HepG2 (cell line): Measurements from ENCODE around the gene KRT3. TPM values are rescaled to one million over a fixed set of nuclear protein-coding genes. Genes with fewer than 3 reads are reported as not detected.
A peak's percentile ranks its signal among the peaks of the same experiment; 100 is the strongest.

Source experiments
- AGO1 ChIP-seq: fragments of 200-400 bp; formaldehyde crosslinking; IDR thresholded peaks from 2 replicates; pipeline ENCODE4 v1.6.1; 2017; ENCODE audit warnings: mild to moderate bottlenecking, low read depth, low read length, moderate library complexity; ENCODE audit not compliant: poor library complexity, severe bottlenecking
- AHR ChIP-seq: IDR thresholded peaks from 2 replicates; pipeline ENCODE4 v1.6.1; 2018; ENCODE audit warnings: missing genetic modification reagents, missing compliant biosample characterization
- CAMTA2 ChIP-seq: sonication (generic); formaldehyde crosslinking; IDR thresholded peaks from 2 replicates; pipeline ENCODE4 v1.4.0; 2020; ENCODE audit warnings: mild to moderate bottlenecking, missing genetic modification reagents, borderline replicate concordance
- EHMT2 ChIP-seq: fragments of 200-600 bp; sonication (generic); IDR thresholded peaks from 2 replicates; pipeline ENCODE4 v1.7.0; 2017; ENCODE audit warnings: antibody characterized with exemption, low read depth, low read length, borderline replicate concordance
- GZF1 ChIP-seq: sonication (generic); formaldehyde crosslinking; IDR thresholded peaks from 2 replicates; pipeline ENCODE4 v1.5.1; 2020; ENCODE audit warnings: mild to moderate bottlenecking, missing genetic modification reagents
- IKZF5 ChIP-seq: IDR thresholded peaks from 2 replicates; pipeline ENCODE4 v1.6.1; 2018; ENCODE audit warnings: missing genetic modification reagents, mild to moderate bottlenecking, missing compliant biosample characterization
- MIXL1 ChIP-seq: IDR thresholded peaks from 2 replicates; pipeline ENCODE4 v1.6.1; 2016
- MTA1 ChIP-seq: sonication (generic); formaldehyde crosslinking; IDR thresholded peaks from 2 replicates; pipeline ENCODE4 v1.4.0; 2020; ENCODE audit warnings: missing genetic modification reagents, mild to moderate bottlenecking, borderline replicate concordance
- ZBTB21 ChIP-seq: sonication (generic); formaldehyde crosslinking; IDR thresholded peaks from 2 replicates; pipeline ENCODE4 v1.4.0; 2020; ENCODE audit warnings: missing genetic modification reagents
- ZBTB38 ChIP-seq: sonication (generic); formaldehyde crosslinking; IDR thresholded peaks from 2 replicates; pipeline ENCODE4 v1.5.1; 2020; ENCODE audit warnings: mild to moderate bottlenecking, missing genetic modification reagents
- ZBTB43 ChIP-seq: sonication (generic); formaldehyde crosslinking; conservative IDR thresholded peaks from 2 replicates; pipeline ENCODE4 v1.4.0; 2020; ENCODE audit warnings: missing genetic modification reagents
- ZHX2 ChIP-seq, 2 experiments: sonication (generic) in 1 of 2; formaldehyde crosslinking in 1 of 2; IDR thresholded peaks; 2 replicates each; pipeline versions ENCODE4 v1.6.1 to v1.9.0; 2014 to 2022; ENCODE audit warnings: antibody characterized with exemption in 1 of 2, borderline replicate concordance in 1 of 2, inconsistent platforms in 1 of 2, low read depth in 1 of 2, missing genetic modification reagents in 1 of 2
- ZNF17 ChIP-seq: sonication (generic); formaldehyde crosslinking; IDR thresholded peaks from 2 replicates; pipeline ENCODE4 v1.5.0; 2020; ENCODE audit warnings: mild to moderate bottlenecking, missing genetic modification reagents
- ZNF430 ChIP-seq: sonication (generic); formaldehyde crosslinking; IDR thresholded peaks from 2 replicates; pipeline ENCODE4 v1.9.0; 2021; ENCODE audit warnings: mild to moderate bottlenecking, missing genetic modification reagents
- ZNF766 ChIP-seq: sonication (generic); formaldehyde crosslinking; IDR thresholded peaks from 2 replicates; pipeline ENCODE4 v1.5.0; 2020; ENCODE audit warnings: missing genetic modification reagents, borderline replicate concordance
- ZUFSP ChIP-seq: sonication (generic); formaldehyde crosslinking; IDR thresholded peaks from 2 replicates; pipeline ENCODE4 v1.9.0; 2021; ENCODE audit warnings: missing genetic modification reagents, mild to moderate bottlenecking, borderline replicate concordance
- polyA plus RNA-seq, 8 experiments: library from polyadenylated mRNA; depleted of rRNA in 3 of 8; stranded (reverse) in 7 of 8; unstranded in 1 of 8; fragments of >200 nt; fragmentation: Illumina TruSeq in 4 of 8; extraction: Trizol in 4 of 8; gene quantifications; 2 replicates each; pipeline versions ENCODE4 v1.2.1 to v1.2.3, GENCODE V29; 2011 to 2016; ENCODE audit warnings: low read depth in 4 of 8, missing spikeins in 1 of 8, mixed read lengths in 1 of 8; ENCODE audit not compliant: insufficient read depth in 1 of 8
- total RNA-seq, 5 experiments: library from RNA; depleted of rRNA; stranded (reverse); fragments of >200 nt; fragmentation: Illumina TruSeq; extraction: Trizol; gene quantifications; 2 replicates each; pipeline ENCODE4 v1.2.3, GENCODE V29; 2016; ENCODE audit warnings: low read depth in 1 of 5

KRT3 gene
- total and polyA plus RNA-seq, 2 of the 13 experiments (the other 11 are each of a cell fraction or from before 2014, with no cell fraction given), result not detected

GRCh38 chr12:52741375-52742195 is 54.3 kb downstream of the KRT3 start (continued):
- no peak for TF ChIP-seq ZBTB38 (CRISPR knock-in tag)
- no peak for TF ChIP-seq GZF1 (CRISPR knock-in tag)
- no peak for TF ChIP-seq ZUFSP (CRISPR knock-in tag)
- peak; percentile 35; the same call in 1 of the 2 replicates for TF ChIP-seq ZNF766
- TF ChIP-seq AGO1, result no peak
- no peak for TF ChIP-seq ZBTB21 (CRISPR knock-in tag)
- no peak for TF ChIP-seq ZHX2 (IDR thresholded peaks at IDR 0.05; ENCODE audit: low read depth)
- TF ChIP-seq ZHX2 (CRISPR knock-in tag; IDR thresholded peaks at IDR 0.05; ENCODE audit: borderline replicate concordance), result no peak
- peak; percentile 71; the same call in 1 of the 2 replicates for TF ChIP-seq ZNF430
- peak; percentile 88; the same call in 1 of the 2 replicates for TF ChIP-seq EHMT2
- TF ChIP-seq ZNF17 (CRISPR knock-in tag), result no peak
- peak; percentile 47; the same call in 1 of the 2 replicates for TF ChIP-seq ZBTB43 (CRISPR knock-in tag)
- TF ChIP-seq CAMTA2 (CRISPR knock-in tag), result no peak
- TF ChIP-seq MIXL1, result 0 out of 2 replicates have a peak, but pooled peaks have one; percentile 30
- no peak for TF ChIP-seq AHR (CRISPR knock-in tag)
- TF ChIP-seq IKZF5, result peak; percentile 48; the same call in 1 of the 2 replicates
- TF ChIP-seq MTA1 (CRISPR knock-in tag), result no peak
